Activated naive CD8-positive, alpha-beta T cell treated with anti-CD3 and anti-CD28 coated beads, Interleukin-2, amount 50 U/mL, for 16 hours (primary cell): ENCODE data around the gene FIGLA.
"Not testable (repeated sequence)": the region's sequence is repeated elsewhere in the genome, so short reads cannot be mapped to it uniquely, and the experiment has no call there.

Experiments used
- DNase-seq: peaks from one replicate; pipeline ENCODE4 v3.0.0-alpha.2; 2020; ENCODE audit warnings: low read depth, low spot score

Gene FIGLA

DNA sequence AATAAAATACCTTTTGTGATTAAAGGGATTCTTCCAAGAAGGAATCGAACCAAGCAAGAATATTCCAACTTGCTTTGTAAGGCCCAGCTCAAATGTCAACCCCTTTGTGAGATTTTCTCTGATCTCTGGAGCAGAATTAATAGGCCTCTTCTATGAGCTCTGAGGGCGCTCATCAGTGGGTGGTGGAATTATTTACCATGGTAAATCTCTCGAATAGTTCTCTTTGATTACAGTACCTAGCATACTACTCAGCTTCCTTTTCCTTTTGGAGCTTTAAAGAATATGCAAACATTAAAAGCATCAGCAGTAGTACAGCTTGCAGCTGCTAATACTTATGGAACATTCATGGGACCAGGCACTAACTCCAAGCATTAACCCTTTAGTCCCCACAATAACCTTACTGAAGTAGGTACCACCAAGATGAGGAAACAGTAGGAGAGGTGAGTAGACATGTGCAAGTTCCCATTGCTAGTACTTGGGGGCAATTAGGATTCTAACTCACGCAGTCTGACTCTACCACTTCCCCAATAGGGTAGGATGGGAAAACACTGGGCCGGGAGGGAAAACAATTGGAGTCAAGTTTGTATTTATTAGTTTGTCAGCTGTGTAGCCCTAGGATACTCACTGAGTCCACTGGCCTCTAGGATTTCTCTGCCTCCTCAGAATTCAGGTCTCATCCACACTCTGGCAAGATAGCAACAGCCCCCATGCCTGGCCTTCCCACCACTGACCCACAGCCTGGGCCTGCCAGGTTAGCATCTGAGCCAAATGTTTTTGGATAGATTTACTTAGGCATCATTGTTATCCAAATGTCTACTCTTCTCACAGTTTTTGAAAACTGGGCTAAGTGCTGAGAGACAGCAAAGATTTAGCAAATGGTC lies 44.1 kb downstream of the FIGLA start:
- no peak for DNase-seq

GRCh38 chr2:70745276-70745825 lies 45.1 kb downstream of the FIGLA start:
- DNase-seq: no peak

GRCh38 chr2:70744397-70744796 lies 46.0 kb downstream of the FIGLA start:
- no peak for DNase-seq

DNA sequence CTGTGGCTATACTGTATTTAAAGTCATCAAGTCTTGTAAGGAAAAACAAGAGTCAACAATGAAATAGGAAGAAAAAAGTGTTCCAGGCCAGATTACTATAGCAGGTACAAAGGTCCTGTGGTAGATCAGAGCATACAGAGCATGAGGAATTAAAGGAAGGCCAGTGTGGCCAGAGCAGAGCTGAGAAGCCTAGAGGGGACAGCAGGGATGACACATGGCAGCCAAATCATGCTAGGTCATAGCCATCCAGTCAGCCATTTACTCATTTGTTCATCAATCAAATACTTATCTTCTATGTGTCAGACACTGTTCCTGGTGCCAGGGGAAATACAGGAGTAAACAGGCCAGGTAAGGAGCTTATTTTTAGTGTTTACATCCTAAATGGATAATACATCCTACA lies 46.8 kb downstream of the FIGLA start:
- DNase-seq: no peak

DNA sequence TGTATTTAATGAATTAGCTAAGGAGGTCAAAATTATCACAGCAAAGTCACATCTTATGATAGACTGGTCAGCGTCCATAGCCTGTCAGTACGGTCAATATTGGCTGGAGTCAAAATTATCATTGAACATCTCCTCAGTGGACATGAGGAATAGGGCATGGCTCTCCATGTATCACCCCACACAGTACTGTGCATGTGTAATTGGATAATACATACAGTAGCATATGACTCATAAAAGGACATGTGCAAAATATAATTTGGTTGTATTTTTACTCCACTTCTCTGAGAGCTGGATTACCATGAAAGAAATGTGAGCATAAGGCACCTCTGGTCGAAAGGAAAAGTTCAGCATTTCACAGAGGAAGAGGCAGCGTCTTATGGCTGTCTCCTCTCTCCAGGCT lies 47.4 kb downstream of the FIGLA start:
- no peak for DNase-seq

DNA sequence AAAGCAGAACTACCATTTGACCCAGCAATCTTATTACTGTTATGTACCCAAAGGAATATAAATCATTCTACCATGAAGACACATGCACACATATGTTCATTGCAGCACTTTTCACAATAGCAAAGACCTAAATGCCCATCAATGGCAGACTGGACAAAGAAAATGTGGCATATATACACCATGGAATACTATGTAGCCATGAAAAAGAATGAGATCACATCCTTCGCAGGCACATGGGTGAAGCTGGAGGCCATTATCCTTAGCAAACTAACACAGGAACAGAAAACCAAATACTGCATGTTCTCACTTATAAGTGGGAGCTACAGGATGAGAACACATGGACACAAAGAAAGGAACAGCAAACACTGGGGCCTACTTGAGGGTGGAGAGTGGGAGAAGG lies 51.0 kb downstream of the FIGLA start:
- not testable (repeated sequence) for DNase-seq

GRCh38 chr2:70738159-70738558 lies 52.3 kb downstream of the FIGLA start:
- DNase-seq: no peak

- no peak for DNase-seq
These were observed 55.4 kb downstream of the FIGLA start for GRCh38 chr2:70735071-70735470.

DNA sequence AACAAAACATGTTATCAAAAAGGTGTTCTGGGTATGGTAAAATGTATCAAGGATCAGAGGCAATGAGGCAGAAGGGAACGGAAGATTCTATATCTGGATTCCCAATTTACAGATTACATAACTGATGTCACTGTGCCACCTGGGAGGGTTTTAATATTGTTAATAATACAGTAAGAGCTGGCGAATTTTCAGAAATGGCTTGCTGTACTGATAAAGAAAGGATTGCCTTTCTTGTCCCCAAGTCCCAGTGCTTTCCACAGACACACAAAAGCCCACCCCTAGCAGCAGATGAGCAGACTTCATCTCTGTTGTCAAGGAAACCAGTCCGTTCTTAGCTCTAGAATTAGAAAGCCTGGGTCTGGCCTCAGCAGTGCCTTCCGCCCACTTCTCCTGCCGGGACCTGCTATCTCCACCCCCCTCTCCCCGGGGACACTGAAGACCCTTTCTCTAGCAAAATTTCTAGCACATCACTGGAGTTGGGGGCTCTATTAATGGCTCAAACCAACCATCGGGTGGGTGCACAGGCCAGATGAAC lies 56.7 kb downstream of the FIGLA start:
- DNase-seq: no peak

- DNase-seq: no peak
These were observed 57.4 kb downstream of the FIGLA start for GRCh38 chr2:70732766-70733645.

DNA sequence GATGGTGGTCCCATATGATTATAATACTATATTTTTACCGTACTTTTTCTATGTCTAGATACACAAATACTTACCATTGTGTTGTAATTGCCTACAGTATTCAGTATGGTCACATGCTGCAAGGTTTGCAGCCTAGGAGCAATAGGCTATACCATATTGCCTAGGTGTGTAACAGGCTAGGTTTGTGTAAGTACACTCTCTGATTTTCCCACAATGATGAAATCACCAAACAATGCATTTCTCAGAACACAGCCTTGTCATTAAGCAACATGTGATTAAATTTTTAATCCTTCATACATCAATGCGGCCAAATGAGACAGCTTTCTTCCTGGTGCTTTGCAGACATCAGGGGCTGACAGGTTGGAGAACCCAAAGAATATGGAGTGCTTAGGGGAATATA lies 59.7 kb downstream of the FIGLA start:
- DNase-seq: no peak

- no peak for DNase-seq
These were observed 60.8 kb downstream of the FIGLA start for GRCh38 chr2:70729647-70730046.

DNA sequence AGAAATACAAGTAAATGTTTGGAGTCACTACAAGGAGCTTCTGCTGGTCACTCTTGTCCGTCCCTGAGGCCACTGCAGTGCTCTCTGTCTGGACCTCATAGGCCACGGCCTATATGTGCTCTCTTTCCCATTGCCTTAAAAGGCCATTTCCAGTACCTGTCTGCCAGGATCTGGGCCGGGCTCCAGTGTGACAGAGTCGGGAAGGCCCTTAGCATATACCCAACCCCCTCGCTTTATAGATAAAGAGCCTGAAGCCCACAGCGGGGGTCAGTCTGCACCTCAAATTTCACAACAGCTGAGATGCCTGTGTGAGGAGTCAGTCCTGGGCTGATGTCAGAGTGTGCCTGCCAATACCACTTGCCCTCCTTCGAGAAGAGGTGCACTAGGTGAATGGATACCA lies 62.3 kb downstream of the FIGLA start:
- no peak for DNase-seq
